NAMALWA (cell line): ENCODE results near the gene BTG3.

Experiments used
- DNase-seq: peaks from one replicate; pipeline ENCODE4 v3.0.0-alpha.2; 2015; ENCODE audit warnings: low spot score

Gene BTG3, protein sequence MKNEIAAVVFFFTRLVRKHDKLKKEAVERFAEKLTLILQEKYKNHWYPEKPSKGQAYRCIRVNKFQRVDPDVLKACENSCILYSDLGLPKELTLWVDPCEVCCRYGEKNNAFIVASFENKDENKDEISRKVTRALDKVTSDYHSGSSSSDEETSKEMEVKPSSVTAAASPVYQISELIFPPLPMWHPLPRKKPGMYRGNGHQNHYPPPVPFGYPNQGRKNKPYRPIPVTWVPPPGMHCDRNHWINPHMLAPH

DNA sequence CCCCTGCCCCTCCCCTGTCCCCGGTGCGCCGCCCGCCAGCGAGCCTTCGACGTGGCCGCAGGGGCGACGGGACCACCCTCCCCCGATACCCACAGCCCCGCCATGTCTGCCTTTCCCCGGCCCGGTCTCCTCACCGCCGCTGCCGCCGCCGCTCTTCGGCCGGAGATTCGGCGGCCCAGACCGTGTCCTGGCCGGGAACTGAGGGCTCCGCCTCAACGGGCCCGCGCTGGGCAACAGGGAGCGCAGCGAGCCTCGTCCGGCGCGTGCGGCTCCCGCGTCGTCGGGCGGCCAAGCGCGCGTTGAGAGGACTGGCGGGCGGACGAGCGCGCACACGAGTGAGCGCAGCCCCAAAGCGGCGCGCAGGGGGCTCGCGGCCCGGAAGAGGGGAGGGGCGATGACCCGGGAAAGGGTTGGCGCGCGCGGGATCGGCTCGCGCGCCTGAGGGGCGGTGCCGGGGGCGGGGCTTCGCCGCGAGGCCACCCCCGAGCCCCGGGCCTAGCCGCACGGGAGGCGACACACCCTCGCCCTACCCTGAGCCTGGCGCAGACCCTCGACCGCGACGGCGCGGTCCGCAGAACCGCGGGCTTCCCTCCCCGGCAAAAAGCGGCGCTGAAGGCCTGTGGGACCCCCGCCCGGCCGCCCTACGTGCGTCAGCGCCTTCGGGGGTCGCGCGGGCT, at the start of gene BTG3:
Gene BTG3, minus strand, starts transcription at position 337 of the 677 bp plus-strand sequence. CDS start 3,757 bp downstream, outside the sequence.
- peak; percentile 82 for DNase-seq

DNA sequence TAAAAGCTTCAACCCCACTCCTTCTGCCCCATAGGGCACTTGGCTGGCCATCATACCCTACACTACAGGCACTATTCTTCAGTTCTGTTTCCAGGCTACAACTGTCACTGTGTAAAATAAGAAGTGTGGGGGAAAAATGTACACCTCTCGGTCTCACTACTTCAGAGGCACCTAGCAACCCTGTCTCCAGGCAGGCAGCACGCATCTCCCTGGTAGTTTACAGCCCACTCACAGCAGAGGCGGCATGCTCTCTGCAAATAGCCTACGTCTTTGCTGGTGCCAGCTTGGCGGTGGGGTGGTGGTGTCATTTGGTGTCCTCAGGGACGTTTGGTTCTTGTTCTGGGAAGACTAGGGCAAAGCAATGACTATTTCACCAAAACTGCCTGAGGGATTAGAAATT, 48.2 kb upstream of the BTG3 start:
- DNase-seq = no peak

DNA sequence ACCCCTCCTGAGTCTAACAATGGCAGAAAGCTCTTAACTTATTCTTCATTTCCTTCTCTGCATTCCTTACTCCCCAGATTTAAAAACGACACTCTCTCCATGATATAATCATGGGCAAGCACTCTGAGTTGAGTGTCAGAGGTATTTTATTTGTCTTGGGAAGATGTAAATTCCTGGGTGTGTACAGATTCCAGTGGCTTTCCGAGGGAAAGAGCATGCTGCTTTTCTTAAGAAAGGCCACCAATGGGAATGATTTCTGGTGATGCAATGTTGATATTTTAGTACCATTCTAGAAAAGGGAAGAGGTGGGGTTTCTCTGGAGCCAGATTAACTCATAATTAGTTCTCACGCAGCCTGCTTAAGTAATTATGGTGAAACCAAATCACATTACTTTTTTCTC, 47.8 kb upstream of the BTG3 start:
- no peak for DNase-seq

DNA sequence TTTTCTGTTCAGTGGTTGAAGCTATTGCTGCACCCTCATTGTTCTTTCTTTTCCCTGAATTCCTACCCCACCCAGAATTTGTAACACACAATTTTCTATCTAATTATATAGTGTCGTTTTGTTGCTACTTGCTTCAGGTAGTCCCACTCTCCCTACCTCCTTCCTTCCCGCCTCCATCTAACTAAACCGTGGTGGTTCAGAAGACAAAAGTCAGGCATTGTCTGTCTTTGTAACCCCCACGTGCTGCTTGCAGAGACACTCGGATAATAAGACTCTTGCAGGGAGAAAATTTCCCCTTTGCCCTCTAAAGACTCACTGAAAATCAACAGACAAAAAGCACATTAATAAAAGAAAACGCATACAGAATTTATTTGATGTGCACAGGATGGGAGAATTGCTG, 46.2 kb upstream of the BTG3 start:
- no peak for DNase-seq

DNA sequence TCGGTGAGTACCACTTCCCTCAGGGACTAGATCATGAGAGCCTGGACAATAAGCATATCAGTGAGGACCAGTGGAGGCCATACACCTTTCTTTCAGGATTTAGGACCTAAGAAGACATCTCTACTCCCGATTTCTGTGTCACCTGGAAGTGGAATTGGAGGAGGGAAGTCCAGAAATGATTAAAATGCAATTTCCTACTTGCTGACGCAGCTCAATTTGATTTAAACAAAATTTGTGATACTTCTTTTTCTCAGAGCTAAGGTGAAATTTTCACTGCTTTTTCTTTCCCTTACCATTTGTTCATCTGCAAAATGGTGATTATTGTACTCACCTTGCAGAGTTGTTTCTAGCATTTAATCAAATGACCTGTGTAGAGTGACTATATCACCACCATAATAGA, 38.8 kb upstream of the BTG3 start:
- no peak for DNase-seq

DNA sequence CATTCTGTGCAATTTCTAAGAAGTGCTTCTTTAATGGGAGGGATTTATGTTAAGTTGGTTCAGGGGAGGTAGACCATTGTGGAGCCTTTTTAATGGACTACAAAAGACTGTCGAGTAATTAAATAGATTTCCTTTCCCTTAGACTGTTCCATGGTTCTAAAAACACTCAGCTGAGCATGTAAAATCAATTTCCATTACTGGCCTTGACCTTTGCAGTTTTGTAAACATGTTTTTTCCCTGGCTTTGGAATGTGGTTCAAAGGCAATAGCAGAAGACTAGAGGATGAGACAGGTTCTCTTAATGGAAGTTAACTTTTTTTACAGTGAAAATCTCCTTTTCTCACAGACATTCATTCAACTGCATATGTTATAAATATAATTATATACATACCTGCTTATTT, 37.6 kb upstream of the BTG3 start:
- DNase-seq = no peak

DNA sequence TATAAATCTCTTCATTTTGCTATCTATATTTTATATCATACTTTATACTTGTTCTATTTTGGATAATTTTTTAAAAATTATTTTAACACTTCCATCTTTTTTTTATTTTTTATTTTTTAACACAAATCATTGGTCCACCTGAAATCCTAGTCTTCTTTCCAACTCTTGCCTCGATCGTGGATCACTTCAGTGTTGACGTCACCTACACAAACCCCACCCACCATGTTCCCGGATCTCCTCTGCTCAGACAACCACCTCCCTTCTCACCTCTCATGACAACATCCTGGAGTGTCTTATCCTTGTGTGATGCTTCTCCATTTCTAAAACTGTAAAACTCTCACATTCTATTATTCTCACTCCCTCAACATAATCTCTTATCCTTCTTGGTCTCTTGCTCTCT, 34.1 kb upstream of the BTG3 start:
- DNase-seq = no peak

DNA sequence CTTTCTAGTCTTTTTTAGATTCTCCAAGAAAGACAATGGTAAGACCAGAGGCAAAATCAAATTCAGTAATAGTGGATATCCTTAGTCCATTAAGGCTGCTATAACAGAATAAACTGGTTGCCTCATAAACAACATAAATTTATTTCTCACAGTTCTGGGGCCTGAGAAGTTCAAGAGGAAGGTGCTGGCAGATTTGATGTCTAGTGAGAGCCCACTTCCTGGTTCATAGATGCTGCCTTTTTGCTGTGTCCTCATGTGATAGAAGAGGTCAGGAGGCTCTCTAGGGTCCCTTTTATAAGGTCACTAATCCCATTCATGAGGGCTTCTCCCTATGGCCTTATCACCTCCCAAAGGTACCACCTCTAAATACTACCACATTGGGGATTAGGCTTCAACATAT, 31.5 kb upstream of the BTG3 start:
- no peak for DNase-seq

DNA sequence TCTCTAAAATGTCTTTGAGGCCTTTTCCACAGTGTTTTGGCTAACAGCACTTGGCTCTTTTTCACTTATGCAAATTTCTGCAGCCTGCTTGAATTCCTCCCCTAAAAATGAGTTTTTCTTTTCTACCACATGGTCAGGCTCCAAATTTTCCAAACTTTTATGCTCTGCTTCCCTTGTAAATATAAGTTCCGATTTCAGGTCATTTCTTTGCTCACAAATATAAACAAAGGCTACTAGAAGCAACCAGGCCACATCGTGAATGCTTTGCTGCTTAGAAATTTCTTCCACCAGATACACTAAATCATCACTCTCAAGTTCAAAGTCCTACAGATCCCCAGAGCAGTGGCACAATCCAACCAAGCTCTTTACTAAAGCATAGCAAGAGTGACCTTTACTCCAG, 28.1 kb upstream of the BTG3 start:
- DNase-seq = no peak

DNA sequence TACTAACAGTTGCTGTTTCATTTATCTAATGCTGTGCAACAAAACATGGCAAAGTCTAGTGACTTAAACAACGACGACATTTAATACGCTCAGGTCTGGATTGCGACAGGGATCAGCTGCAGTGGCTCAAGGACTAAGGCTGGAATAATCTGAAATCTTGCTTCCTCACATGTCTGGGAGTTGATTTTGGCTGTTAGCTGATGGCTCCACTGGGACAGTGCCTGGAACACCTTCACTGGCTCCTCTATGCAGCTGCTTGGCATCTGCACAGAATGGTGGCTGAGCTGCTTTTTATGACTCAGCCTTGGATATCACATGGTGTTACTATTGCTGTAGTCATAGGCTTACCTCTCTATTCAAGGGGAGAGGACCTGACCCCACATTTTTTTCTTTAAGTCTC, 24.0 kb upstream of the BTG3 start:
- no peak for DNase-seq

DNA sequence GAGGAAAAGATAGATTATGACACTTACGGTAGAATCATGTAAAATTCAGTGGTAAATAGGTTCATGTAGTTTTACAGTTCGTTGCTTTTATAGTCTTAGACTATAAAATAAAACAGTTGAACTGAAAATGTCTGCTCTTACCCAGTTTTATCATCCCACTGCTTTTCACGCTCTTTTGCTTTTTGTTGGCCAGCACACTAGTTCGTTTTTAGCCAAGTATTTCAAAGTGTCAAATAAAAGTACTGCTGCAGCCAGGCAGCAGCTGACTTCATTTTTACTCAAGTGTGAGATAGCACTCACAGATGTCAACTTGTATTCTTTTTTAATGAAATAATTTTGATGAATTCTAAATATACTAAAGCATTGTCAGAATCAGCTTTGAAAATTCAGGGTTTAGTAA, 18.5 kb upstream of the BTG3 start:
- DNase-seq = no peak

DNA sequence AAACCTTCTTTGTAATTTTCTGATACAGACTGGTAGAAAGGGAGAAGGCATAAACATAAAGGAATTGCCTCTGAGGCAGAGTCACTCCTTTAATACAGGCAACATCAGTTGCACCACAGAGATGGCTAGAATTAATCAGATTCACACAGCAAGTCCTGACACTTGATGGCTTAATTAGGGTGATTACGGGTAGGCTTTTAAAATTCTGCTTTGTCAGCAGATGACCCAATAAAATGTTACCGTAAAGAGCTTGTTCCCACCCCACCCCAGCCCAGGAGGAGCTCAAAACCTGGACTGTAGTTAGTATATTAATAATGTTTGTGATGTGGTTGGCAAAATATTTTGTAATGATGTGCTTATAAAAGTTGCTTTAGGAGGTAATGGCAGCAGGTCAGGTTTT, 9.3 kb upstream of the BTG3 start:
- no peak for DNase-seq

DNA sequence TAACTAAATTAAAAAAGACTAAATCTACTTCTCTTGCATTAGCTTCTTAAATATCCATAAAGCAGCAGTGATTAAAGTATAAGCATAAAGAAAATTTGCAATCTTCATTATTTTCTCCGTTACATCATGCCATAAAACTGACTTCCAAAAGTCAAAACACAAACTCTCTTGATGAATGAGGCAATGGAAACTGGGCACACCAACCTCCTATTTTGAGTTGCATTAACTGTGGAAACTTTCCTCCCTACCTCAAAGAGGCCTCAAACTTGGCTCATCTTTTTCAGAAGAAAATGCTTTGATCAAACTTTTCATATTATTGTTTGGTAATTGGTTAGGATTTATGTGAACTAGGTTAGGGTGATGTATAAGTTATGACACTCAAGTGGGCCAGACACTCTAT, 4.1 kb upstream of the BTG3 start:
- DNase-seq = no peak

DNA sequence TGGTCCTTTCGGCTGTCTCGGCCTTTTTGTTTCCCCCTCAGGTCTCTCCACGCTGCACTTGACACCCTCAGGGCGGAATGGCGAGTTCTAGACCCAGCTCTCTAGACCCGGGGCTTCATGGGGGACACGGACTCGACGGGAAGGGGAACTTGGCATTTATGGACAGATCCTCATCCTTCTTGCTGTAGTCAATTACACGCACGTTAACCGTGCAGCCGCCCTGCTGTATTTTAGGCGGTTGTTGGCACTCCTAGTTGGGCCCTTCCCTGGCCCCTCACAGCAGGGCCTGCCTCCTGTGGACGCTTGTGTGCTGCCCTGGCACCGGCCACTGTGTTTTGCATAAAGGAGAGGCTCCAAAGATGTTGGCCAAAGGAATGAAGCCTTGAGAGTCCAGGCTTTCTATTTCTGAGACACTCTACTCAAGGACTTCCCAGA, 558 bp upstream of the BTG3 start:
- DNase-seq = peak; percentile 13

DNA sequence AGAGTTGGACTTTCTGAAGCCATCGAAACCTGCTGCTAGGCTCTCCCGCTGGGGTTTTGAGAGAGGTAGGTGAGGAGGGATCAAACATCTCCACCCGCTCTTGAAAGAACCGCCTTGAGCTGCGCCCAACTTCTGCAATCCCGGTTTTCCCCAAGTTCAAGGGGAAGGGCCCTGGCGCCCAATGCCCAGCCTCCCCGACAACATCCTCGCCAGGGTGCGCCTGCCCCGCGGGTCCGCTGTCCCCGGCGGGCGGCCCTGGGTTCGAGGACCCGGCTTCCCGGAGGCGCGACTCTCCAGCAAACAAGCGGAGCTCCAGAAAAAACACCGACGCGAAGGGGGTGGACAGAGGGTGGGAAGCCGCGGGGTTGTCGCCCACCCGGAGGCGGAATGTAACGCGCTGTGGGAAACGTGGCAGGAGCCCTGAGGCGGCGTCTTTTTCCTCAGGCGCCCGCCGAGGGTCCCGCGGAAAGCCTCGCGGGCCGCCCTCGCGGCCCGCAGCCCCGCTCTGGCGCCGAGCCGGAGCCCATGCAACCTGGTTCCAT, 607 bp downstream of the BTG3 start:
- peak; percentile 35 for DNase-seq

DNA sequence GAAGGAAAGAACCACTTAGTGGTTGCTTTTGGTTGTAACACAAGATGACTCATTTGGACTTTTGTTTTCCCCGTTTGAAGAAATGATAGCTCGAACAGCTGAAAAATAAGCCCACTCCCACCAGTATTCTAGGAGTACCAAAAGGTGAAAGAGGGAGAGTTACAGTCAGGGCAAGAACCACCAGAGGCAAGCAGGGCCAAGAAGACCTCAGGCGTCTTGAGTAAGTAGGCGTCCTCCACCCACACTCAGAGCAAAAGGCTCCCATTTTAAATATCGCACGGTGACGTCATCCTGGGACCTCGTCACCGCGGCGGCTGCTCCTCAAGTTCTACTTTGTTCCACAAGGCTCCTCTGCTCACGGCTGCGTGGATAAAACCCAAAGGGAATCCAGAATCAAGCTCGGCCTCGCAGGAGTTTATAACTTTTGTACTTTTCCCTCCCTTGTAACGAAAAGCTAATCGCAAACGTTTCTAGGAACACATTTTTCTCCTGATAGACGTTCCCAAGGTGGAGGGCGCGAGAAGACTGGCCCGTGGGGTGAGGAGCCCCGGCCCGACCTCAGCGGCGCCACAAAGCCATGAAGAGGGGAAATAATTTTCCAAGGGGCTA, 1.2 kb downstream of the BTG3 start:
- peak; percentile 92 for DNase-seq

DNA sequence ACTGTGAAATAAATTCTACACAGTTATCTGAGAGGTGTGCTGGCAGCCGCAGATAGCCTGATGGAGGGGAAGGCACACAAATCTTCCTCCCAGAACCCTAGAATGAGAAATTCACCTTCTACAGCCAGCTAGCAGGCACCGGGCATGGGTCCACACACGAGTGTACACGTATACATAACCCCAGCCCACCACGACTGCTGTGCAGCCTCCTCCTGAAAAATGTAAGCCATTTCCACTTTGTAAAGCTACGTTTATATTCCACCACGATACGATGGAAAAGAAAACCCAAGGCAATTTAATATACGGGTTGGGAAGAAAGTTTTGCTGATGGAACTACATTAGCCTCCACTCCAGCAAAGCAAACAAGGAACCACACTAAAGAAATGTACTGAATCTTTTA, 1.8 kb downstream of the BTG3 start:
- DNase-seq = peak; percentile 8

DNA sequence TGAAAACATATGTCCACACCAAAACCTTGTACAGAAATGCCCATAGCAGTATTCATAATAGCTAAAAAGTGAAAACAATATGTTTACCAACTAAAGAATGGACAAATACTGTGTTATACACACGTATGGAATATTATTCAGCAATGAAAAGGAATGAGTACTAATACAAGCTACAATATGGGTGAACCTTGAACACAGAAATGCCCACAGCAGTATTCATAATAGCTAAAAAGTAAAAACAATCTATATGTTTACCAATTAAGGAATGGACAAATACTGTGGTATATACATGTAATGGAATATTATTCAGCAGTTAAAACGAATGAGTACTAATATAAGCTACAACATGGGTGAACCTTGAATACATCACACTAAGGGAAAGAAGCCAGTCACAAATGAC, 3.0 kb downstream of the BTG3 start:
- no peak for DNase-seq

DNA sequence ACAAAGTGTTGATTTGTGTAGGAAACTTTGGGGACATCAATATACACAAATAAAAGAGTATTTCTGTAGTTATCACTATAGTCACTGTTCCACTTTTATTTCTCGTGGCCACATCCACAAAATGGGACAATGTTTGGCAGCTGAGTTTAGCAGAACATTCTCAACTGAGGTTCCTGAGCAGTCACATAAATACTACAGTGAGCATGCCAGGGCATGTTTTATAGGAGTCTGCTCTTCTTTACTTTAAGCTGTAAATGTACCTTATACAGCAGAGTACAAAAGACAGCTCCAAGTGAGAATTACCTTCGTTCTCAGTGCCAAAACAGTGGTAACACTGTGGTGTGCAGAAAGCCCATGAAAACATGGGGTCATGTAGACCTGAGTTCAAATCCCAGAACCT, 5.0 kb downstream of the BTG3 start:
- no peak for DNase-seq

DNA sequence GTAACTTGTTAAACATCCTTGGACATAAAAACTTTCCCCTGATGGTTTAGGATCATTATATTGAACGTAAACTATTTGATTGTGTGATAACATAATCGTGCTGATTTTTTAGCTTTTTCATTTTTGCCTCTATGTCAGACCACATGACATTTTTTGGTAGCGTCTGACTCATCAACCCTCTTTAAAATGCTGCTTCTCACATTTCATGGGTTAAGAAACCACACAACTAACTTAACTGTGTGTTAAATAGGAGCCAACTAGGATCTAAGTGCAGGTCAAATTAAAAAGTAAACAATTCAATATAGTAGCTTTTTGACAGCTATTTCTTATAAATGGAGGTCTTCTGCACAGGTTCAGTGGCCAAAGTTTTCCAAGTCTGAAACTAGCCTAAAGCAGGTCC, 9.8 kb downstream of the BTG3 start:
- no peak for DNase-seq

DNA sequence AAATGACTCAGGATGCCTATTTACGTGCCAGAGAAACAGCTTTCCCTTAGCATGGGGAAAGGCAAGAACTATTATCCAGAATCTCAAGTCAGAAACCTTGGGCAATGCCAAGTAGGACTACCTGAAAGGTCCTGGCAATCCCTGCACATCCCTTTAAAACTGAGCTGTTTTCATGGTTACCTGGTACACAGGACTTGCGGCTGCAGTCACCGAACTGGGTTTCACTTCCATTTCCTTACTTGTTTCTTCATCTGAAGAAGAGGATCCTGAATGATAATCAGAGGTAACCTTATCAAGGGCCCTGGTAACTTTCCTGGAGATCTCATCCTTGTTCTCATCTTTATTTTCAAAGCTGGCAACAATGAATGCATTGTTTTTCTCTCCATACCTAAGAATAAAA, 14.3 kb downstream of the BTG3 start:
- no peak for DNase-seq

DNA sequence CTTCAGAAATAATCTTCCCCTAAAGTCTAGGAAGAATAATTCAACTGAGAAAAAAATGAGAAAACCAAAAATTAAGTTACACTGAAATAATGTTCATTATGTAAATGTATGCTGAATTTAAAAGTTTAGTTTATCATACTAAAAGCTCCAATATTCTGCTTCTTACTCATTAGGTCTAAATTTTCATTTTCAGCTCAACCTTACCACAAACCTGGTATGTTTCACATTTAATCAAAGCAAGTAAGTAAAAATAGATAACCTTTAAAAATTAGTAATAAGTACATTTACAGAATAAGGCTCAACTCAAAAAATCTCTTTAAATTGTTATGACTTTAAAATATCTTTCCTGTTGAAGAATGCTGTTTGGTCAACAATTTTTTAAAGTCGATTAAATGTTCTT, 15.0 kb downstream of the BTG3 start:
- DNase-seq = no peak

DNA sequence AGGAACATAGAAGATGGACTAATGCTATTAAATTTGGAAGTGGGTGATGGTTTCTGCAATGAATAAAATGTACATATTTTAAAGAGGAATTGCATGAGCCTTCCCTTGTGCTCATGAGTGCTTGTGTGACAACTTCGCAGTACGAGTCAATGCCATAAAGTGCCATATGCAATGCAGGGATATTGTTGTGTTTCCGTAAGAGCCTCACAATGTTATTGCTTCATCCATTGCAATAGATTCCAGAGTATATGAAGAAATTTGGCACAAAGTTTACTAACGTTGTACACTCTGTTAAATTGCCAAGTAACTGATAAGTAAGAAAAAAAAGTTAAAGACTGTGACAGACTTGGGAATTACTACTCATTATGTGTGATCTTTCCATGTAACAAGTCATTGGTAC, 22.3 kb downstream of the BTG3 start:
- DNase-seq = no peak
